GM23338 (cell line): ENCODE measurements around the gene TXLNG. TPM values are rescaled to one million over a fixed set of nuclear protein-coding genes. Genes with fewer than 3 reads are reported as not detected.

ENCODE experiments used
- ATAC-seq: fragments of 200-7000 bp; cut with Tn5 transposase; 3 replicates; pipeline ENCODE4 v1.9.1; 2020
- DNase-seq: peaks from one replicate; pipeline ENCODE4 v3.0.0-alpha.2; 2015; ENCODE audit warnings: low spot score
- H2AFZ ChIP-seq: fragments of 200-600 bp; sonication (generic); 2 replicates; pipeline ENCODE4 v1.8.0; 2016; ENCODE audit warnings: antibody characterized with exemption, mild to moderate bottlenecking, moderate library complexity
- H3F3A ChIP-seq: fragments of 200-600 bp; sonication (generic); replicated peaks from 2 replicates; pipeline ENCODE4 v1.8.0; 2017; ENCODE audit warnings: antibody characterized with exemption, mixed run types, low read depth
- H3K27ac ChIP-seq: fragments of 200-600 bp; sonication (generic); 2 replicates; pipeline ENCODE4 v1.6.1; 2016; ENCODE audit warnings: low read depth
- H3K27me3 ChIP-seq: fragments of 200-600 bp; sonication (generic); 2 replicates; pipeline ENCODE4 v1.8.0; 2016; ENCODE audit warnings: mild to moderate bottlenecking, mixed run types, moderate library complexity; ENCODE audit not compliant: insufficient read depth
- H3K36me3 ChIP-seq: fragments of 200-600 bp; sonication (generic); 2 replicates; pipeline ENCODE4 v1.8.0; 2016; ENCODE audit warnings: mild to moderate bottlenecking; ENCODE audit not compliant: insufficient read depth
- H3K4me1 ChIP-seq: fragments of 200-600 bp; sonication (generic); 2 replicates; pipeline ENCODE4 v1.8.0; 2016; ENCODE audit warnings: mild to moderate bottlenecking, moderate library complexity; ENCODE audit not compliant: insufficient read depth
- H3K4me2 ChIP-seq: fragments of 200-600 bp; sonication (generic); 2 replicates; pipeline ENCODE4 v1.7.1; 2017; ENCODE audit warnings: mixed run types
- H3K4me3 ChIP-seq: fragments of 200-600 bp; sonication (generic); 2 replicates; pipeline ENCODE4 v1.6.1; 2016; ENCODE audit warnings: mixed run types
- H3K79me2 ChIP-seq: fragments of 200-600 bp; sonication (generic); replicated peaks from 2 replicates; pipeline ENCODE4 v1.8.0; 2017; ENCODE audit warnings: mild to moderate bottlenecking; ENCODE audit not compliant: insufficient read depth
- H3K9me2 ChIP-seq: fragments of 200-600 bp; sonication (generic); 2 replicates; pipeline ENCODE4 v1.8.0; 2017; ENCODE audit not compliant: insufficient read depth
- H4K20me1 ChIP-seq: fragments of 200-600 bp; sonication (generic); replicated peaks from 2 replicates; pipeline ENCODE4 v1.8.0; 2017; ENCODE audit warnings: mild to moderate bottlenecking; ENCODE audit not compliant: insufficient read depth
- H3K27ac Mint-ChIP-seq: 2 replicates; pipeline ENCODE4 v1.8.0; 2020; ENCODE audit warnings: inconsistent platforms, mild to moderate bottlenecking, moderate library complexity, mixed read lengths
- H3K27me3 Mint-ChIP-seq: 3 replicates; pipeline ENCODE4 v1.8.0; 2022; ENCODE audit warnings: low read depth, mild to moderate bottlenecking, moderate library complexity, mixed read lengths, inconsistent platforms; ENCODE audit not compliant: insufficient read depth, poor library complexity
- H3K36me3 Mint-ChIP-seq: 3 replicates; pipeline ENCODE4 v1.8.0; 2021; ENCODE audit warnings: low read depth, mild to moderate bottlenecking, inconsistent platforms, moderate library complexity, mixed read lengths
- H3K4me1 Mint-ChIP-seq: 3 replicates; pipeline ENCODE4 v1.8.0; 2020; ENCODE audit warnings: mild to moderate bottlenecking, inconsistent platforms, mixed read lengths
- H3K4me3 Mint-ChIP-seq: 3 replicates; pipeline ENCODE4 v1.8.0; 2021; ENCODE audit warnings: moderate library complexity, mild to moderate bottlenecking, inconsistent platforms, mixed read lengths
- H3K9me3 Mint-ChIP-seq: 3 replicates; pipeline ENCODE4 v1.8.0; 2020; ENCODE audit warnings: moderate library complexity, mild to moderate bottlenecking, inconsistent platforms, mixed read lengths
- CREB1 ChIP-seq: fragments of 250-450 bp; sonication (Bioruptor Pico); IDR thresholded peaks from 2 replicates; pipeline ENCODE4 v1.5.0; 2020; ENCODE audit warnings: low read depth, mild to moderate bottlenecking, moderate library complexity
- EZH2 ChIP-seq: fragments of 200-600 bp; sonication (generic); IDR thresholded peaks from one replicate; pipeline ENCODE4 v1.8.0; 2017; ENCODE audit warnings: antibody characterized with exemption, mild to moderate bottlenecking, low read depth; ENCODE audit not compliant: unreplicated experiment
- EZH2phosphoT487 ChIP-seq: fragments of 200-600 bp; sonication (generic); IDR thresholded peaks from one replicate; pipeline ENCODE4 v1.8.1; 2018; ENCODE audit warnings: antibody characterized with exemption; ENCODE audit not compliant: unreplicated experiment
- JUNB ChIP-seq: IDR thresholded peaks from one replicate; pipeline ENCODE4 v1.6.1; 2016; ENCODE audit warnings: antibody characterized with exemption; ENCODE audit not compliant: unreplicated experiment
- NANOG ChIP-seq: IDR thresholded peaks from 2 replicates; pipeline ENCODE4 v1.6.1; 2016; ENCODE audit warnings: antibody characterized with exemption, borderline replicate concordance
- POLR2AphosphoS5 ChIP-seq: IDR thresholded peaks from 2 replicates; pipeline ENCODE4 v1.6.1; 2016; ENCODE audit warnings: antibody characterized with exemption, low read depth
- STAT1 ChIP-seq: IDR thresholded peaks from one replicate; pipeline ENCODE4 v1.6.1; 2016; ENCODE audit warnings: antibody characterized with exemption; ENCODE audit not compliant: unreplicated experiment
- ZNF114 ChIP-seq: fragments of 250-450 bp; sonication (Bioruptor Pico); IDR thresholded peaks from 2 replicates; pipeline ENCODE4 v1.5.0; 2020; ENCODE audit warnings: mild to moderate bottlenecking, moderate library complexity
- ZNF331 ChIP-seq: fragments of 250-450 bp; sonication (Bioruptor Pico); IDR thresholded peaks from 2 replicates; pipeline ENCODE4 v1.5.0; 2020; ENCODE audit warnings: low read depth, mild to moderate bottlenecking, moderate library complexity
- polyA plus RNA-seq: library from polyadenylated mRNA; unstranded; fragments of >200 nt; fragmentation: Nextera tagmentation; extraction: Ambion mirVana; gene quantifications from 2 replicates; pipeline ENCODE4 v1.2.1, GENCODE V29; 2016
- total RNA-seq: library from RNA; depleted of rRNA; stranded (reverse); fragments of >200 nt; shearing (Covaris generic); gene quantifications from 2 replicates; pipeline ENCODE4 v1.2.3, GENCODE V29; 2014
- TF ChIP-seq, protein P1 (sequence below): IDR thresholded peaks from 2 replicates; pipeline ENCODE4 v1.6.1; 2016; ENCODE audit warnings: antibody characterized with exemption
- TF ChIP-seq, protein P2 (sequence below): fragments of 250-450 bp; sonication (Bioruptor Pico); IDR thresholded peaks from 2 replicates; pipeline ENCODE4 v1.5.0; 2020; ENCODE audit warnings: mild to moderate bottlenecking, moderate library complexity
- TF ChIP-seq, protein P3 (sequence below), 2 experiments: fragments of 200-600 bp in 1 of 2; sonication (generic) in 1 of 2; conservative IDR thresholded peaks; 2 replicates each; pipeline versions ENCODE4 v1.5.1 to v1.6.1; 2016 to 2017; ENCODE audit warnings: antibody characterized with exemption in 2 of 2, low read depth in 2 of 2, mild to moderate bottlenecking in 2 of 2, moderate library complexity in 1 of 2
- TF ChIP-seq, protein P4 (sequence below): IDR thresholded peaks from one replicate; pipeline ENCODE4 v1.6.1; 2018; ENCODE audit warnings: antibody characterized with exemption; ENCODE audit not compliant: unreplicated experiment

Gene TXLNG
- total and polyA plus RNA-seq, 2 experiments from 2014 or later: 45.3 to 48.4 TPM

DNA sequence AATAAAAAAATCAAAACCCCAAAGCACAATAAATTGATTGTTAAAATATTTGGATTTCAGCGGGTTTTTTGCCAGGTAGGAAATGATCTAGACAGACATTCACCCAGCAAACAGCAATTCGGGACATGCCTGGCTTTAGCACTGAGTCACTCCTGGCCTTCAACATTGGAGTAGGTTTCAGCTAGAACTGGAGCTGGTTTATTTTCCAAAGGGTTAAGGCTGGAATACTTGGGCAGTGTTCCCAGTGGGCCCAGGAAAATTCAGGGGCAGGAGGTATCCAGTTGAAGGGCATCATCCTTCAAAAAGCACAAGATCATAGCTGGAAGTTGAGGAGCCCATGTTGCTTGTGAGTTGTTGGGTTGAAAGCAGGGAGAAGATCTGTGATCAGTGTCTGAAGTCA is 41.0 kb downstream of the TXLNG start:
- DNase-seq: no peak
- H3K4me1 ChIP-seq: no peaks in the 10 kb centered on the region
- Mint-ChIP-seq H3K36me3 (peaks cover 48% of the 10 kb centered on the region), H3K4me3 (no peak overlapping the region), H3K27ac (no peak overlapping the region), H3K9me3 (no peaks in the 10 kb centered on the region), H3K4me1 (peaks cover 11% of the 10 kb centered on the region), H3K27me3 (peaks cover 1% of the 10 kb centered on the region)
- H3K9me2 ChIP-seq: no peaks in the 10 kb centered on the region
- H3K4me2 ChIP-seq: no peak overlapping the region
- no peak overlapping the region for H3K4me3 ChIP-seq
- ATAC-seq: no peak
- H3K27ac ChIP-seq: peak overlapping the region; percentile 55; the same call in 1 of the 2 replicates
- H3F3A ChIP-seq: no peaks in the 10 kb centered on the region
- H3K27me3 ChIP-seq: no peaks in the 10 kb centered on the region
- H3K79me2 ChIP-seq: 0 out of 2 replicates have a peak, but pooled peaks cover 4% of the 10 kb centered on the region
- no peak for TF ChIP-seq STAT1
- TF ChIP-seq, protein P1, sequence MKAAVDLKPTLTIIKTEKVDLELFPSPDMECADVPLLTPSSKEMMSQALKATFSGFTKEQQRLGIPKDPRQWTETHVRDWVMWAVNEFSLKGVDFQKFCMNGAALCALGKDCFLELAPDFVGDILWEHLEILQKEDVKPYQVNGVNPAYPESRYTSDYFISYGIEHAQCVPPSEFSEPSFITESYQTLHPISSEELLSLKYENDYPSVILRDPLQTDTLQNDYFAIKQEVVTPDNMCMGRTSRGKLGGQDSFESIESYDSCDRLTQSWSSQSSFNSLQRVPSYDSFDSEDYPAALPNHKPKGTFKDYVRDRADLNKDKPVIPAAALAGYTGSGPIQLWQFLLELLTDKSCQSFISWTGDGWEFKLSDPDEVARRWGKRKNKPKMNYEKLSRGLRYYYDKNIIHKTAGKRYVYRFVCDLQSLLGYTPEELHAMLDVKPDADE: no peak
- no peak for TF ChIP-seq EZH2phosphoT487
- TF ChIP-seq, protein P2, sequence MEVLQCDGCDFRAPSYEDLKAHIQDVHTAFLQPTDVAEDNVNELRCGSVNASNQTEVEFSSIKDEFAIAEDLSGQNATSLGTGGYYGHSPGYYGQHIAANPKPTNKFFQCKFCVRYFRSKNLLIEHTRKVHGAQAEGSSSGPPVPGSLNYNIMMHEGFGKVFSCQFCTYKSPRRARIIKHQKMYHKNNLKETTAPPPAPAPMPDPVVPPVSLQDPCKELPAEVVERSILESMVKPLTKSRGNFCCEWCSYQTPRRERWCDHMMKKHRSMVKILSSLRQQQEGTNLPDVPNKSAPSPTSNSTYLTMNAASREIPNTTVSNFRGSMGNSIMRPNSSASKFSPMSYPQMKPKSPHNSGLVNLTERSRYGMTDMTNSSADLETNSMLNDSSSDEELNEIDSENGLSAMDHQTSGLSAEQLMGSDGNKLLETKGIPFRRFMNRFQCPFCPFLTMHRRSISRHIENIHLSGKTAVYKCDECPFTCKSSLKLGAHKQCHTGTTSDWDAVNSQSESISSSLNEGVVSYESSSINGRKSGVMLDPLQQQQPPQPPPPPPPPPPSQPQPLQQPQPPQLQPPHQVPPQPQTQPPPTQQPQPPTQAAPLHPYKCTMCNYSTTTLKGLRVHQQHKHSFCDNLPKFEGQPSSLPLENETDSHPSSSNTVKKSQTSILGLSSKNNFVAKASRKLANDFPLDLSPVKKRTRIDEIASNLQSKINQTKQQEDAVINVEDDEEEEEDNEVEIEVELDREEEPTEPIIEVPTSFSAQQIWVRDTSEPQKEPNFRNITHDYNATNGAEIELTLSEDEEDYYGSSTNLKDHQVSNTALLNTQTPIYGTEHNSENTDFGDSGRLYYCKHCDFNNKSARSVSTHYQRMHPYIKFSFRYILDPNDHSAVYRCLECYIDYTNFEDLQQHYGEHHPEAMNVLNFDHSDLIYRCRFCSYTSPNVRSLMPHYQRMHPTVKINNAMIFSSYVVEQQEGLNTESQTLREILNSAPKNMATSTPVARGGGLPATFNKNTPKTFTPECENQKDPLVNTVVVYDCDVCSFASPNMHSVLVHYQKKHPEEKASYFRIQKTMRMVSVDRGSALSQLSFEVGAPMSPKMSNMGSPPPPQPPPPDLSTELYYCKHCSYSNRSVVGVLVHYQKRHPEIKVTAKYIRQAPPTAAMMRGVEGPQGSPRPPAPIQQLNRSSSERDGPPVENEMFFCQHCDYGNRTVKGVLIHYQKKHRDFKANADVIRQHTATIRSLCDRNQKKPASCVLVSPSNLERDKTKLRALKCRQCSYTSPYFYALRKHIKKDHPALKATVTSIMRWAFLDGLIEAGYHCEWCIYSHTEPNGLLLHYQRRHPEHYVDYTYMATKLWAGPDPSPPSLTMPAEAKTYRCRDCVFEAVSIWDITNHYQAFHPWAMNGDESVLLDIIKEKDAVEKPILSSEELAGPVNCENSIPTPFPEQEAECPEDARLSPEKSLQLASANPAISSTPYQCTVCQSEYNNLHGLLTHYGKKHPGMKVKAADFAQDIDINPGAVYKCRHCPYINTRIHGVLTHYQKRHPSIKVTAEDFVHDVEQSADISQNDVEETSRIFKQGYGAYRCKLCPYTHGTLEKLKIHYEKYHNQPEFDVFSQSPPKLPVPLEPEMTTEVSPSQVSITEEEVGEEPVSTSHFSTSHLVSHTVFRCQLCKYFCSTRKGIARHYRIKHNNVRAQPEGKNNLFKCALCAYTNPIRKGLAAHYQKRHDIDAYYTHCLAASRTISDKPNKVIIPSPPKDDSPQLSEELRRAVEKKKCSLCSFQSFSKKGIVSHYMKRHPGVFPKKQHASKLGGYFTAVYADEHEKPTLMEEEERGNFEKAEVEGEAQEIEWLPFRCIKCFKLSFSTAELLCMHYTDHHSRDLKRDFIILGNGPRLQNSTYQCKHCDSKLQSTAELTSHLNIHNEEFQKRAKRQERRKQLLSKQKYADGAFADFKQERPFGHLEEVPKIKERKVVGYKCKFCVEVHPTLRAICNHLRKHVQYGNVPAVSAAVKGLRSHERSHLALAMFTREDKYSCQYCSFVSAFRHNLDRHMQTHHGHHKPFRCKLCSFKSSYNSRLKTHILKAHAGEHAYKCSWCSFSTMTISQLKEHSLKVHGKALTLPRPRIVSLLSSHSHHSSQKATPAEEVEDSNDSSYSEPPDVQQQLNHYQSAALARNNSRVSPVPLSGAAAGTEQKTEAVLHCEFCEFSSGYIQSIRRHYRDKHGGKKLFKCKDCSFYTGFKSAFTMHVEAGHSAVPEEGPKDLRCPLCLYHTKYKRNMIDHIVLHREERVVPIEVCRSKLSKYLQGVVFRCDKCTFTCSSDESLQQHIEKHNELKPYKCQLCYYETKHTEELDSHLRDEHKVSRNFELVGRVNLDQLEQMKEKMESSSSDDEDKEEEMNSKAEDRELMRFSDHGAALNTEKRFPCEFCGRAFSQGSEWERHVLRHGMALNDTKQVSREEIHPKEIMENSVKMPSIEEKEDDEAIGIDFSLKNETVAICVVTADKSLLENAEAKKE (CRISPR knock-in tag): no peak
- TF ChIP-seq, protein P3, sequence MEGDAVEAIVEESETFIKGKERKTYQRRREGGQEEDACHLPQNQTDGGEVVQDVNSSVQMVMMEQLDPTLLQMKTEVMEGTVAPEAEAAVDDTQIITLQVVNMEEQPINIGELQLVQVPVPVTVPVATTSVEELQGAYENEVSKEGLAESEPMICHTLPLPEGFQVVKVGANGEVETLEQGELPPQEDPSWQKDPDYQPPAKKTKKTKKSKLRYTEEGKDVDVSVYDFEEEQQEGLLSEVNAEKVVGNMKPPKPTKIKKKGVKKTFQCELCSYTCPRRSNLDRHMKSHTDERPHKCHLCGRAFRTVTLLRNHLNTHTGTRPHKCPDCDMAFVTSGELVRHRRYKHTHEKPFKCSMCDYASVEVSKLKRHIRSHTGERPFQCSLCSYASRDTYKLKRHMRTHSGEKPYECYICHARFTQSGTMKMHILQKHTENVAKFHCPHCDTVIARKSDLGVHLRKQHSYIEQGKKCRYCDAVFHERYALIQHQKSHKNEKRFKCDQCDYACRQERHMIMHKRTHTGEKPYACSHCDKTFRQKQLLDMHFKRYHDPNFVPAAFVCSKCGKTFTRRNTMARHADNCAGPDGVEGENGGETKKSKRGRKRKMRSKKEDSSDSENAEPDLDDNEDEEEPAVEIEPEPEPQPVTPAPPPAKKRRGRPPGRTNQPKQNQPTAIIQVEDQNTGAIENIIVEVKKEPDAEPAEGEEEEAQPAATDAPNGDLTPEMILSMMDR (conservative IDR thresholded peaks at IDR 0.05; ENCODE audit: low read depth in 2 of 2): no peak
- no peak for TF ChIP-seq JUNB
- no peak for TF ChIP-seq ZNF331
- TF ChIP-seq EZH2: no peak
- no peak for TF ChIP-seq ZNF114 (CRISPR knock-in tag)
- TF ChIP-seq CREB1: no peak
- TF ChIP-seq, protein P4, sequence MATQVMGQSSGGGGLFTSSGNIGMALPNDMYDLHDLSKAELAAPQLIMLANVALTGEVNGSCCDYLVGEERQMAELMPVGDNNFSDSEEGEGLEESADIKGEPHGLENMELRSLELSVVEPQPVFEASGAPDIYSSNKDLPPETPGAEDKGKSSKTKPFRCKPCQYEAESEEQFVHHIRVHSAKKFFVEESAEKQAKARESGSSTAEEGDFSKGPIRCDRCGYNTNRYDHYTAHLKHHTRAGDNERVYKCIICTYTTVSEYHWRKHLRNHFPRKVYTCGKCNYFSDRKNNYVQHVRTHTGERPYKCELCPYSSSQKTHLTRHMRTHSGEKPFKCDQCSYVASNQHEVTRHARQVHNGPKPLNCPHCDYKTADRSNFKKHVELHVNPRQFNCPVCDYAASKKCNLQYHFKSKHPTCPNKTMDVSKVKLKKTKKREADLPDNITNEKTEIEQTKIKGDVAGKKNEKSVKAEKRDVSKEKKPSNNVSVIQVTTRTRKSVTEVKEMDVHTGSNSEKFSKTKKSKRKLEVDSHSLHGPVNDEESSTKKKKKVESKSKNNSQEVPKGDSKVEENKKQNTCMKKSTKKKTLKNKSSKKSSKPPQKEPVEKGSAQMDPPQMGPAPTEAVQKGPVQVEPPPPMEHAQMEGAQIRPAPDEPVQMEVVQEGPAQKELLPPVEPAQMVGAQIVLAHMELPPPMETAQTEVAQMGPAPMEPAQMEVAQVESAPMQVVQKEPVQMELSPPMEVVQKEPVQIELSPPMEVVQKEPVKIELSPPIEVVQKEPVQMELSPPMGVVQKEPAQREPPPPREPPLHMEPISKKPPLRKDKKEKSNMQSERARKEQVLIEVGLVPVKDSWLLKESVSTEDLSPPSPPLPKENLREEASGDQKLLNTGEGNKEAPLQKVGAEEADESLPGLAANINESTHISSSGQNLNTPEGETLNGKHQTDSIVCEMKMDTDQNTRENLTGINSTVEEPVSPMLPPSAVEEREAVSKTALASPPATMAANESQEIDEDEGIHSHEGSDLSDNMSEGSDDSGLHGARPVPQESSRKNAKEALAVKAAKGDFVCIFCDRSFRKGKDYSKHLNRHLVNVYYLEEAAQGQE: no peak
- TF ChIP-seq POLR2AphosphoS5: no peak
- TF ChIP-seq NANOG: no peak
- no peak overlapping the region for H2AFZ ChIP-seq
- H4K20me1 ChIP-seq: no peaks in the 10 kb centered on the region; the same call in none of the 2 replicates
- H3K36me3 ChIP-seq: peaks cover 5% of the 10 kb centered on the region
